ENCODE measurements around the gene CARS2.
A peak's percentile ranks its signal among the peaks of the same experiment; 100 is the strongest.

Gene CARS2

GRCh38 chr13:110625771-110626321 is 80.1 kb downstream of the CARS2 start:
- no peak for DNase-seq (ENCODE audit: low read depth)
- H3K4me3 ChIP-seq (ENCODE audit: low read depth, low read length): no peak overlapping the region
- no peak for TF ChIP-seq CTCF (conservative IDR thresholded peaks at IDR 0.05; ENCODE audit: low read depth, low read length)

- H3K4me3 ChIP-seq (ENCODE audit: low read depth, low read length): no peak overlapping the region
- TF ChIP-seq CTCF (conservative IDR thresholded peaks at IDR 0.05; ENCODE audit: low read depth, low read length): no peak
- no peak for DNase-seq (ENCODE audit: low read depth)
Measured at GRCh38 chr13:110624766-110625756, 80.9 kb downstream of the CARS2 start.

- no peak for DNase-seq (ENCODE audit: low read depth)
- H3K4me3 ChIP-seq (ENCODE audit: low read depth, low read length): no peak overlapping the region
- no peak for TF ChIP-seq CTCF (conservative IDR thresholded peaks at IDR 0.05; ENCODE audit: low read depth, low read length)
Measured at GRCh38 chr13:110620596-110620995, 85.3 kb downstream of the CARS2 start.

GRCh38 chr13:110618780-110619179 is 87.1 kb downstream of the CARS2 start:
- DNase-seq (ENCODE audit: low read depth): no peak
- H3K4me3 ChIP-seq (ENCODE audit: low read depth, low read length): no peak overlapping the region
- TF ChIP-seq CTCF (conservative IDR thresholded peaks at IDR 0.05; ENCODE audit: low read depth, low read length): no peak

GRCh38 chr13:110618167-110618566 is 87.7 kb downstream of the CARS2 start:
- TF ChIP-seq CTCF (conservative IDR thresholded peaks at IDR 0.05; ENCODE audit: low read depth, low read length): peak; percentile 73
- peak; percentile 79 for DNase-seq (ENCODE audit: low read depth)
- no peak overlapping the region for H3K4me3 ChIP-seq (ENCODE audit: low read depth, low read length)

GRCh38 chr13:110617321-110618072 is 88.4 kb downstream of the CARS2 start:
- TF ChIP-seq CTCF (conservative IDR thresholded peaks at IDR 0.05; ENCODE audit: low read depth, low read length): no peak
- peak overlapping the region; percentile 92 for H3K4me3 ChIP-seq (ENCODE audit: low read depth, low read length)
- DNase-seq (ENCODE audit: low read depth): peak; percentile 96

All from choroid plexus epithelial cell (primary cell).